CD14-positive monocyte (primary cell): ENCODE data around the gene ALG11. TPM values are rescaled to one million over a fixed set of nuclear protein-coding genes. Genes with fewer than 3 reads are reported as not detected.

ENCODE experiments used
- DNase-seq, 3 donors: peaks; one replicate each; pipeline ENCODE4 v3.0.0-alpha.2; 2011 to 2022
- H2AFZ ChIP-seq: 2 replicates; pipeline ENCODE4 v1.6.0; 2012; ENCODE audit warnings: mild to moderate bottlenecking, low read depth, low read length, inconsistent platforms; ENCODE audit not compliant: insufficient read depth, poor library complexity, severe bottlenecking
- H3K27ac ChIP-seq, 2 donors: 1 replicate in 1 of 2; 2 replicates in 1 of 2; pipeline ENCODE4 v1.5.1; 2012 to 2013; ENCODE audit warnings: low read length in 2 of 2, control low read depth in 1 of 2, inconsistent platforms in 1 of 2, low read depth in 1 of 2, mild to moderate bottlenecking in 1 of 2
- H3K27me3 ChIP-seq, 2 donors: one replicate each; pipeline versions ENCODE4 v1.6.0 to v1.6.1; 2011 to 2013; ENCODE audit warnings: low read length in 2 of 2; ENCODE audit not compliant: control insufficient read depth in 2 of 2, insufficient read depth in 2 of 2
- H3K36me3 ChIP-seq, 2 donors: replicated peaks in 1 of 2; 1 replicate in 1 of 2; 2 replicates in 1 of 2; pipeline versions ENCODE4 v1.5.1 to v1.6.1; 2012 to 2013; ENCODE audit warnings: low read length in 2 of 2, control low read depth in 1 of 2, inconsistent platforms in 1 of 2, mild to moderate bottlenecking in 1 of 2; ENCODE audit not compliant: insufficient read depth in 2 of 2, control insufficient read depth in 1 of 2
- H3K4me1 ChIP-seq, 2 donors: 1 replicate in 1 of 2; 2 replicates in 1 of 2; pipeline versions ENCODE4 v1.5.1 to v1.6.1; 2012 to 2013; ENCODE audit warnings: low read length in 2 of 2, control low read depth in 1 of 2, inconsistent platforms in 1 of 2, mild to moderate bottlenecking in 1 of 2, moderate library complexity in 1 of 2; ENCODE audit not compliant: insufficient read depth in 2 of 2, control insufficient read depth in 1 of 2
- H3K4me2 ChIP-seq: replicated peaks from 2 replicates; pipeline ENCODE3; 2012; ENCODE audit warnings: low read length, moderate library complexity, mild to moderate bottlenecking; ENCODE audit not compliant: poor library complexity, severe bottlenecking; ENCODE audit errors: extremely low read depth
- H3K4me3 ChIP-seq, 3 experiments: fragments of 200-600 bp in 1 of 3; sonication (generic) in 1 of 3; replicated peaks in 1 of 3; 1 replicate in 2 of 3; 2 replicates in 1 of 3; pipeline ENCODE4 v1.5.1; 2011 to 2013; ENCODE audit warnings: low read length in 3 of 3, mild to moderate bottlenecking in 3 of 3, control low read depth in 2 of 3, low read depth in 2 of 3, inconsistent platforms in 1 of 3, moderate library complexity in 1 of 3
- H3K79me2 ChIP-seq: 2 replicates; pipeline ENCODE4 v1.6.0; 2012; ENCODE audit warnings: mild to moderate bottlenecking, control low read depth, inconsistent platforms, low read length, moderate library complexity; ENCODE audit not compliant: insufficient read depth
- H3K9ac ChIP-seq: 2 replicates; pipeline ENCODE4 v1.6.0; 2017; ENCODE audit warnings: low read length, mild to moderate bottlenecking; ENCODE audit not compliant: insufficient read depth, poor library complexity, severe bottlenecking
- H3K9me3 ChIP-seq, 2 donors: replicated peaks in 1 of 2; 1 replicate in 1 of 2; 2 replicates in 1 of 2; pipeline versions ENCODE4 v1.5.1 to v1.6.1; 2012 to 2013; ENCODE audit warnings: low read length in 2 of 2, control low read depth in 1 of 2; ENCODE audit not compliant: control insufficient read depth in 1 of 2, insufficient read depth in 1 of 2
- H4K20me1 ChIP-seq: 2 replicates; pipeline ENCODE4 v1.6.0; 2012; ENCODE audit warnings: mild to moderate bottlenecking, low read length, control low read depth, moderate library complexity; ENCODE audit not compliant: insufficient read depth
- H3K27ac Mint-ChIP-seq, 7 donors: one replicate each; pipeline ENCODE4 v1.8.0; 2020; ENCODE audit warnings: mild to moderate bottlenecking in 7 of 7, mixed read lengths in 7 of 7, moderate library complexity in 6 of 7, inconsistent platforms in 2 of 7
- H3K27me3 Mint-ChIP-seq, 3 donors: one replicate each; pipeline ENCODE4 v1.8.0; 2021 to 2022; ENCODE audit warnings: low read depth in 3 of 3, mild to moderate bottlenecking in 3 of 3, mixed read lengths in 3 of 3, moderate library complexity in 3 of 3, inconsistent platforms in 1 of 3
- H3K36me3 Mint-ChIP-seq, 2 donors: one replicate each; pipeline ENCODE4 v1.8.0; 2020; ENCODE audit warnings: mixed read lengths in 2 of 2, inconsistent platforms in 1 of 2, mild to moderate bottlenecking in 1 of 2
- H3K4me1 Mint-ChIP-seq: one replicate; pipeline ENCODE4 v1.8.0; 2020; ENCODE audit warnings: mild to moderate bottlenecking, mixed read lengths
- H3K4me3 Mint-ChIP-seq, 2 donors: one replicate each; pipeline ENCODE4 v1.8.0; 2020; ENCODE audit warnings: mild to moderate bottlenecking in 2 of 2, mixed read lengths in 2 of 2, moderate library complexity in 1 of 2
- H3K9me3 Mint-ChIP-seq, 7 donors: one replicate each; pipeline ENCODE4 v1.8.0; 2020 to 2022; ENCODE audit warnings: mixed read lengths in 7 of 7, mild to moderate bottlenecking in 6 of 7, moderate library complexity in 6 of 7, inconsistent platforms in 2 of 7
- CTCF ChIP-seq: fragments of 200-600 bp; IDR thresholded peaks from one replicate; pipeline ENCODE4 v1.8.0; 2022; ENCODE audit warnings: antibody characterized with exemption, mild to moderate bottlenecking
- WGBS: methylation state at CpG from one replicate; pipeline ENCODE4 v1.1.5; 2013; ENCODE audit warnings: missing lambda C conversion rate; ENCODE audit not compliant: insufficient coverage; 5-methylcytosine and 5-hydroxymethylcytosine counted together
- intact Hi-C, 2 donors: fragments of 100-400 bp; cut with micrococcal nuclease; formaldehyde crosslinking; loops; one replicate each; pipeline versions ENCODE4 v1.15.0 to v1.15.1; 2023
- polyA plus RNA-seq, 3 donors: library from polyadenylated mRNA; depleted of rRNA in 1 of 3; unstranded in 2 of 3; stranded (reverse) in 1 of 3; fragments of 300-500 nt in 2 of 3; fragments of >200 nt in 1 of 3; fragmentation: Illumina TruSeq in 2 of 3; gene quantifications; 1 replicate in 2 of 3; 2 replicates in 1 of 3; pipeline ENCODE4 v1.2.3, GENCODE V29; 2012 to 2021

The ALG11 gene
- polyA plus RNA-seq, 3 donors = 3.7 to 16.9 (median 14.2) TPM

- no peak overlapping the region for H3K9ac ChIP-seq
- H3K4me2 ChIP-seq = no peak overlapping the region
- H3K27me3 ChIP-seq = no peaks in the 10 kb centered on the region
- H3K4me3 ChIP-seq = no peak overlapping the region
- no peak for DNase-seq
- no CpG with 5 or more reads among the region's 5 CpGs for WGBS
- no peak overlapping the region for H3K27ac ChIP-seq
- Mint-ChIP-seq H3K36me3 (no peaks in the 10 kb centered on the region), H3K27me3 (peaks cover 0 to 3% (median 3%) of the 10 kb centered on the region in 3 donors), H3K27ac (no peak overlapping the region), H3K9me3 (peaks cover 0 to 3% (median 0%) of the 10 kb centered on the region in 7 donors), H3K4me1 (peaks cover 3% of the 10 kb centered on the region), H3K4me3 (no peak overlapping the region)
- H3K9me3 ChIP-seq = peaks cover 0 to 2% of the 10 kb centered on the region in 2 donors
- no peaks in the 10 kb centered on the region for H3K36me3 ChIP-seq
- H4K20me1 ChIP-seq = no peaks in the 10 kb centered on the region
- TF ChIP-seq CTCF = no peak
- intact Hi-C loops = no loop called here
- H3K79me2 ChIP-seq = no peaks in the 10 kb centered on the region
- no peaks in the 10 kb centered on the region for H3K4me1 ChIP-seq
- H2AFZ ChIP-seq = no peak overlapping the region
Observed at GRCh38 chr13:51977625-51978024, 34.6 kb upstream of the ALG11 start.

DNA sequence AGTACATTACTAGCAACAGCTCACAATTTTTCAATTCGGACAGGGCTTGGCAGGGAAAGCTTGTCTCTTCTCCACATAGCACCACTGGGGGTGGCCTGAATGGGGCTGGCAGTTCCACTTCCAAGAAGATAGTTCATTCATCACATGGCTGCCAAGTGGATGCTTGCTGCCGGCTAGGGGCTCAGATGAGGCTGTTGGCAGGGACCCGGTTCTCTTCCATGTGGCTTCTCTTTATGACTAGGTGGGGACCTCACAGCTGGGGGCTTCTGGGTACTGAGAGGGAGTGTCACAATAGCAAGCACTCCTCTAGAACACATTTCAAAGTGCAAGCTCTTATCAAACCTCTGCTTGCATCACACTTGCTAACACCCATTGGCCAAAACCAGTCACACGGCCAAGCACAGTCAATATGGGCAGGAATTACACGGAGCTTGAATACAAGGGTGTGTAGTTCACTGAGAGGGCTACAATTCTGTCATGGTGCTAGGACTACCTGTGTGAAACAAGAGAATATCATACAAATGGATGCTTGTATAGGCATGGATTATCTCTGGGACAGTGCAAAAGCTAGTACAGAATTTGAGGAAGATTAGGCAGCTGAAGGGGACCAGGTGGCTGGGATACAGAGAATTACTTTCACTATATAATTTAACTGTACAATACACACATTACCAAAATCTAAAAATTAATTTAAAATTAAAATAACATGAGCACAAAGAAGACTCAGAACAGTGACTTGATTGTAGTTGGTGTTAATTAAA, 33.2 kb upstream of the ALG11 start:
- intact Hi-C loops = no loop called here

More for the DNA sequence above, 33.2 kb upstream of the ALG11 start:
- Histone ChIP-seq H3K4me1 (no peaks in the 10 kb centered on the region), H3K79me2 (no peaks in the 10 kb centered on the region), H3K27me3 (no peaks in the 10 kb centered on the region), H3K9ac (no peak overlapping the region), H3K4me2 (no peak overlapping the region), H3K27ac (no peak overlapping the region), H3K36me3 (no peaks in the 10 kb centered on the region), H4K20me1 (no peaks in the 10 kb centered on the region), H3K4me3 (no peak overlapping the region), H2AFZ (no peak overlapping the region), H3K9me3 (peaks cover 0 to 9% of the 10 kb centered on the region in 2 donors)
- H3K36me3 Mint-ChIP-seq = no peaks in the 10 kb centered on the region
- WGBS = 100% methylated on average over 1 of the region's 5 CpGs
- H3K9me3 Mint-ChIP-seq = peaks cover 0 to 5% (median 0%) of the 10 kb centered on the region in 7 donors
- no peak overlapping the region for H3K4me3 Mint-ChIP-seq
- no peak for DNase-seq
- H3K4me1 Mint-ChIP-seq = peaks cover 3% of the 10 kb centered on the region
- H3K27ac Mint-ChIP-seq = no peak overlapping the region
- peaks cover 0 to 3% (median 3%) of the 10 kb centered on the region in 3 donors for H3K27me3 Mint-ChIP-seq
- TF ChIP-seq CTCF = no peak
